ACHN (cell line): Measurements from ENCODE around the gene ENTPD6.

Source experiments
- DNase-seq: peaks from one replicate; pipeline ENCODE4 v3.0.0-alpha.2; 2015
- in situ Hi-C: cut with HindIII; loops from 2 replicates; pipeline ENCODE4 v1.10.0; 2017; ENCODE audit warnings: low sequenced_read_pairs, low pct_ligation_motif_present, low pct_unique_long_range_greater_than_20kb

The ENTPD6 gene

GRCh38 chr20:25248786-25249172 lies 53.3 kb downstream of the ENTPD6 start:
- DNase-seq, result no peak
- in situ Hi-C loops, result no loop called here

- in situ Hi-C loops, result no loop called here
Observed at GRCh38 chr20:25249198-25249931, 53.9 kb downstream of the ENTPD6 start.

GRCh38 chr20:25250508-25250907 lies 55.0 kb downstream of the ENTPD6 start:
- in situ Hi-C loops, result no loop called here
- DNase-seq, result no peak

More at GRCh38 chr20:25249198-25249931, 53.9 kb downstream of the ENTPD6 start:
- DNase-seq, result no peak

- no peak for DNase-seq
- in situ Hi-C loops, result no loop called here
Observed at GRCh38 chr20:25251019-25251418, 55.5 kb downstream of the ENTPD6 start.

- DNase-seq, result no peak
- in situ Hi-C loops, result no loop called here
Observed at GRCh38 chr20:25251558-25251957, 56.0 kb downstream of the ENTPD6 start.

GRCh38 chr20:25252230-25252651 lies 56.7 kb downstream of the ENTPD6 start:
- DNase-seq, result no peak
- in situ Hi-C loops, result no loop called here

- DNase-seq, result no peak
- in situ Hi-C loops, result no loop called here
Observed at GRCh38 chr20:25252686-25253421, 57.3 kb downstream of the ENTPD6 start.

- peak; percentile 66 for DNase-seq
- in situ Hi-C loops, result no loop called here
Observed at GRCh38 chr20:25253606-25254275, 58.2 kb downstream of the ENTPD6 start.

- DNase-seq, result no peak
- in situ Hi-C loops, result no loop called here
Observed at GRCh38 chr20:25254571-25254970, 59.1 kb downstream of the ENTPD6 start.

- DNase-seq, result peak; percentile 36
- in situ Hi-C loops, result no loop called here
Observed at GRCh38 chr20:25254986-25255680, 59.6 kb downstream of the ENTPD6 start.

- DNase-seq, result no peak
- in situ Hi-C loops, result no loop called here
Observed at GRCh38 chr20:25256226-25256859, 60.8 kb downstream of the ENTPD6 start.

GRCh38 chr20:25257130-25257529 lies 61.6 kb downstream of the ENTPD6 start:
- no peak for DNase-seq
- in situ Hi-C loops, result no loop called here

GRCh38 chr20:25257756-25258475 lies 62.4 kb downstream of the ENTPD6 start:
- in situ Hi-C loops, result no loop called here
- DNase-seq, result no peak

GRCh38 chr20:25258476-25258805 lies 62.9 kb downstream of the ENTPD6 start:
- in situ Hi-C loops, result no loop called here
- DNase-seq, result no peak

GRCh38 chr20:25258828-25259227 lies 63.3 kb downstream of the ENTPD6 start:
- in situ Hi-C loops, result no loop called here
- DNase-seq, result no peak

GRCh38 chr20:25259358-25259757 lies 63.8 kb downstream of the ENTPD6 start:
- in situ Hi-C loops, result no loop called here
- DNase-seq, result no peak

- no peak for DNase-seq
- in situ Hi-C loops, result no loop called here
Observed at GRCh38 chr20:25259788-25260254, 64.3 kb downstream of the ENTPD6 start.
